Cardiac muscle cell (in vitro differentiated cells and primary cell): Measurements from ENCODE around the gene CRK. TPM values are rescaled to one million over a fixed set of nuclear protein-coding genes. Genes with fewer than 3 reads are reported as not detected.

Experiments
- DNase-seq, 2 donors: peaks; one replicate each; pipeline versions ENCODE4 v3.0.0 to v3.0.0-alpha.2; 2010 to 2017; ENCODE audit warnings: low read depth in 1 of 2, low spot score in 1 of 2
- H3K27ac ChIP-seq: fragments of 200-600 bp; sonication (generic); 2 replicates; pipeline ENCODE4 v1.5.1; 2016
- H3K27me3 ChIP-seq: fragments of 200-600 bp; sonication (generic); 2 replicates; pipeline ENCODE4 v1.6.0; 2016; ENCODE audit warnings: control low read depth
- H3K36me3 ChIP-seq: fragments of 200-600 bp; sonication (generic); 2 replicates; pipeline ENCODE4 v1.5.1; 2016; ENCODE audit warnings: control low read depth
- H3K4me1 ChIP-seq: fragments of 200-600 bp; sonication (generic); 2 replicates; pipeline ENCODE4 v1.8.1; 2017; ENCODE audit warnings: low read depth, mild to moderate bottlenecking, mixed run types
- H3K4me3 ChIP-seq: fragments of 200-600 bp; sonication (generic); 2 replicates; pipeline ENCODE4 v1.5.1; 2016; ENCODE audit warnings: mild to moderate bottlenecking
- H3K9me3 ChIP-seq: fragments of 200-600 bp; sonication (generic); 2 replicates; pipeline ENCODE4 v1.5.1; 2017; ENCODE audit warnings: low read depth, mild to moderate bottlenecking, control low read depth
- polyA plus RNA-seq: library from polyadenylated mRNA; unstranded; fragments of >200 nt; fragmentation: Nextera tagmentation; extraction: Ambion mirVana; gene quantifications from 2 replicates; pipeline ENCODE4 v1.2.1, GENCODE V29; 2016
- total RNA-seq: library from RNA; depleted of rRNA; stranded (reverse); fragments of >200 nt; gene quantifications from 2 replicates; pipeline ENCODE4 v1.2.3, GENCODE V29; 2016
- TF ChIP-seq, protein P1 (sequence below): IDR thresholded peaks from 2 replicates; pipeline ENCODE4 v1.5.1; 2012; ENCODE audit warnings: low read depth, mild to moderate bottlenecking, low read length

The CRK gene
- total RNA-seq (25.0 and 28.7 TPM in 2 replicates), polyA plus RNA-seq (33.1 and 46.0 TPM in 2 replicates)

DNA sequence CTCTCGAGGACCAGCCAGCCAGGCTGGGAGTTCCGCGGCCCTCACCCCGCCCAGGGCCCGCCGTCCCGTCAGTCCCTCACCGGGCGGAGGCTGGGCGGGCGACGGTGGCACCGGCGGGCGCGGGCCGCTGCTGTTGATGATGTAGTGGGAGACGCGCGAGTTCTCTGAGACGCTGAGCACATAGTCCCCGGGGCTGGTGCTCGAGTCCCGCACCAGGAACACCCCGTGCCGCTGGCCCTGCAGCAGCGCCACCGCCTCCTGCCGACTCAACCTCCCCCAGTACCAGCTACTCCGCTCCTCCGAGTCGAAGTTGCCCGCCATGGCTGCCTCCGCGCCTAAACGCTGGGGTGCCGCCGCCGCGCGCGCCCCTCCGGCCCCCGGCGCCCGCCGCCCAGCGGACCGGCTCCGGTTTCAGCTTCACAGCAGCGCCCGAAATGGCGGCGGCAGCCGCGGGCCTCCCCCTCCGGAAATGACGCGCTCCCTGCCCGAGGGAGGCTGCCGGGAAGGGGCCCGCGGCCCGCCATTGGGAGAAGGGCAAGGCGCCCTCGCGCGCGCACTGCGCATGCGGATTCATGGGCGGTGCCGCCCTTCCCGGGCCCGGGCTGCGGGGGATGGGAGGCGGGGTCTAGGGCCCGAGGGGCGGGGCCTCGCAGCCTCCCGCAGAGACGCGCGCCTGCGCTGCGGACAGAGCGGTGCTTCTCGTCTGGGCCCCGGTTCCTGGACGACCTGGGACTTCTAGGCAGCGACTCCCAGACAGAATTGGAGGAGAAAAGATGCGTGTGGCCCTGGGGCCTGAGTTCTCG, at the start of gene CRK:
Gene CRK, minus strand, starts transcription at position 436 of the 803 bp plus-strand sequence. Its CDS starts 115 bp downstream, at position 321.
- Histone ChIP-seq H3K36me3 (no peaks in the 10 kb centered on the region), H3K4me3 (peak within 1 kb of the TSS; percentile 84), H3K4me1 (peaks cover 4% of the 10 kb centered on the region), H3K27ac (peak within 1 kb of the TSS; percentile 95), H3K27me3 (no peaks in the 10 kb centered on the region), H3K9me3 (no peaks in the 10 kb centered on the region)
- TF ChIP-seq, protein P1, sequence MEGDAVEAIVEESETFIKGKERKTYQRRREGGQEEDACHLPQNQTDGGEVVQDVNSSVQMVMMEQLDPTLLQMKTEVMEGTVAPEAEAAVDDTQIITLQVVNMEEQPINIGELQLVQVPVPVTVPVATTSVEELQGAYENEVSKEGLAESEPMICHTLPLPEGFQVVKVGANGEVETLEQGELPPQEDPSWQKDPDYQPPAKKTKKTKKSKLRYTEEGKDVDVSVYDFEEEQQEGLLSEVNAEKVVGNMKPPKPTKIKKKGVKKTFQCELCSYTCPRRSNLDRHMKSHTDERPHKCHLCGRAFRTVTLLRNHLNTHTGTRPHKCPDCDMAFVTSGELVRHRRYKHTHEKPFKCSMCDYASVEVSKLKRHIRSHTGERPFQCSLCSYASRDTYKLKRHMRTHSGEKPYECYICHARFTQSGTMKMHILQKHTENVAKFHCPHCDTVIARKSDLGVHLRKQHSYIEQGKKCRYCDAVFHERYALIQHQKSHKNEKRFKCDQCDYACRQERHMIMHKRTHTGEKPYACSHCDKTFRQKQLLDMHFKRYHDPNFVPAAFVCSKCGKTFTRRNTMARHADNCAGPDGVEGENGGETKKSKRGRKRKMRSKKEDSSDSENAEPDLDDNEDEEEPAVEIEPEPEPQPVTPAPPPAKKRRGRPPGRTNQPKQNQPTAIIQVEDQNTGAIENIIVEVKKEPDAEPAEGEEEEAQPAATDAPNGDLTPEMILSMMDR: no peak
- peak; percentile 98 for DNase-seq

DNA sequence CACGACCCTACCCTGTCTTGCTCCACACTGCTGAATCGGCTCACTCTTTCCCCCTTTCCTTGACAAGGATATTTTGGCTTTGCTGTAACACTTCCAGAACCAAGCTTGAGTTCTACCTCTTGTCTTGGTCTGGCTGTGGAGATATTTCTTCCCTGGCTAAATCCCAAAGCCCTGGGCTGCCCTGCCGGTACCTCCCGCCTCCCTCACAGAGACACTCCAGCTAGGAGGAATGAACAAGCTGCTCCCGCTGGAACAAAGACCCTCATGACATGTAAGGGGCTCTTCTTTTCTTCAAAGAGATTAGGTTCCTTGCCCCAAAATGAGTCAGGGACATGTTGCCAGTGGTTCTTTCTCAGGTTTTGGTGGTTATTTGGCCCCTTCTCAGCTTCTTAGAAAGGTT, 49.6 kb upstream of the CRK start:
- H3K9me3 ChIP-seq: no peaks in the 10 kb centered on the region
- no peak overlapping the region for H3K4me3 ChIP-seq
- H3K27me3 ChIP-seq: no peaks in the 10 kb centered on the region
- TF ChIP-seq, protein P1: no peak
- no peaks in the 10 kb centered on the region for H3K36me3 ChIP-seq
- no peak overlapping the region for H3K27ac ChIP-seq
- peaks cover 6% of the 10 kb centered on the region for H3K4me1 ChIP-seq
- no peak for DNase-seq

DNA sequence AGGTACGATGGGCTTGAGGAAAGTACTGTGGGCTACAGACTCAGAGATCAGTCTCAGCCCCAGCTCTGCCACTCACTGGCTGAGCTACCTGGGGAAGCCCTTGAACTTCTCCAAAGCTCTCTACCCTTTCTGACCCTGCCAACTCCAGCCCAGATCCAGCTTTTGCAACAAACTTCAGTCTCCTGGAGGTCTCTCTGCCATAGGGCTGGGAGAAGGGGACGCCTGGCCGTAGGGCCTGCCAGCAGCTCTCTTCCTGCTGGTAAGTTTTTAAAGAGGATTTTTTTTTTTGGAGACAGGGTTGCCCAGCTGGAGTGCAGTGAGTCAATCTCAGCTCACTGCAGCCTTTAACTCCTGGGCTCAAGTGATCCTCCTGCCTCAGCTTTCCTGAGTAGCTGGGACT, 48.8 kb upstream of the CRK start:
- no peaks in the 10 kb centered on the region for H3K36me3 ChIP-seq
- H3K27me3 ChIP-seq: no peaks in the 10 kb centered on the region
- no peak for DNase-seq
- H3K4me3 ChIP-seq: no peak overlapping the region
- peaks cover 6% of the 10 kb centered on the region for H3K4me1 ChIP-seq
- TF ChIP-seq, protein P1: no peak
- H3K9me3 ChIP-seq: no peaks in the 10 kb centered on the region
- no peak overlapping the region for H3K27ac ChIP-seq

GRCh38 chr17:1503699-1504098, 47.7 kb upstream of the CRK start:
- peaks cover 6% of the 10 kb centered on the region for H3K4me1 ChIP-seq
- H3K27me3 ChIP-seq: no peaks in the 10 kb centered on the region
- H3K27ac ChIP-seq: no peak overlapping the region
- H3K4me3 ChIP-seq: no peak overlapping the region
- no peaks in the 10 kb centered on the region for H3K9me3 ChIP-seq
- no peak for DNase-seq
- TF ChIP-seq, protein P1: no peak
- no peaks in the 10 kb centered on the region for H3K36me3 ChIP-seq

- TF ChIP-seq, protein P1: no peak
- peak in 1 of 2 donors; percentile 47 for DNase-seq
- Histone ChIP-seq H3K27me3 (no peaks in the 10 kb centered on the region), H3K36me3 (no peaks in the 10 kb centered on the region), H3K27ac (no peak overlapping the region), H3K4me3 (no peak overlapping the region), H3K4me1 (no peaks in the 10 kb centered on the region), H3K9me3 (no peaks in the 10 kb centered on the region)
Observed at GRCh38 chr17:1498869-1499268, 42.8 kb upstream of the CRK start.
